Aorta (tissue), 5 donors: ENCODE data around the gene S100A1. TPM values are rescaled to one million over a fixed set of nuclear protein-coding genes. Genes with fewer than 3 reads are reported as not detected.

Experiments used
- ATAC-seq: fragments of 200-7000 bp; cut with Tn5 transposase; one replicate; pipeline ENCODE4 v1.9.1; 2022; ENCODE audit warnings: moderate library complexity; ENCODE audit not compliant: low FRiP score
- DNase-seq, 2 donors: peaks; one replicate each; pipeline ENCODE4 v3.0.0-alpha.2; 2020
- H3K27ac ChIP-seq, 2 donors: one replicate each; pipeline ENCODE4 v1.5.1; 2013; ENCODE audit warnings: low read length in 2 of 2, mild to moderate bottlenecking in 2 of 2, moderate library complexity in 2 of 2, control low read depth in 1 of 2, inconsistent platforms in 1 of 2, low read depth in 1 of 2
- H3K27me3 ChIP-seq, 2 donors: one replicate each; pipeline ENCODE4 v1.6.1; 2013; ENCODE audit warnings: control low read depth in 1 of 2, low read length in 1 of 2, mild to moderate bottlenecking in 1 of 2, moderate library complexity in 1 of 2; ENCODE audit not compliant: insufficient read depth in 2 of 2, control insufficient read depth in 1 of 2
- H3K36me3 ChIP-seq, 2 donors: one replicate each; pipeline ENCODE4 v1.6.1; 2013; ENCODE audit warnings: control low read depth in 1 of 2, low read length in 1 of 2, mild to moderate bottlenecking in 1 of 2; ENCODE audit not compliant: insufficient read depth in 2 of 2, control insufficient read depth in 1 of 2
- H3K4me1 ChIP-seq, 2 donors: one replicate each; pipeline ENCODE4 v1.6.1; 2013; ENCODE audit warnings: low read length in 2 of 2, control low read depth in 1 of 2, mild to moderate bottlenecking in 1 of 2, moderate library complexity in 1 of 2; ENCODE audit not compliant: insufficient read depth in 2 of 2, control insufficient read depth in 1 of 2
- H3K4me3 ChIP-seq, 2 donors: one replicate each; pipeline ENCODE4 v1.5.1; 2013; ENCODE audit warnings: low read length in 2 of 2, control low read depth in 1 of 2, mild to moderate bottlenecking in 1 of 2
- H3K9me3 ChIP-seq: one replicate; pipeline ENCODE4 v1.6.1; 2013; ENCODE audit warnings: mild to moderate bottlenecking, low read length; ENCODE audit not compliant: control insufficient read depth
- WGBS, 2 donors: extraction: QIAGEN DNeasy Blood & Tissue Kit; methylation state at CpG; one replicate each; pipeline ENCODE4 v1.1.7; 2013; 5-methylcytosine and 5-hydroxymethylcytosine counted together
- intact Hi-C, 2 donors: fragments of 100-400 bp; cut with DNase I; formaldehyde crosslinking; loops; one replicate each; pipeline versions ENCODE4 v1.14.2 to v1.15.0; 2022
- polyA plus RNA-seq, 2 donors: library from polyadenylated mRNA; stranded (reverse); fragments of 200-250 nt; gene quantifications; one replicate each; pipeline ENCODE4 v1.2.3, GENCODE V29; 2013
- total RNA-seq, 2 donors: library from RNA; stranded (reverse); fragmentation: NEBNext Ultra II Directional; extraction: Animal tissue kit (Norgen Biotek cat#: 25700); gene quantifications; one replicate each; pipeline ENCODE4 v1.2.1, GENCODE V29; 2021
- donor health status: healthy with polysubstance abuse.
- donor health status: Bipolar disorder and iron deficiency.
- donor health status: DM: no; HTN: no; CAD: no.
- donor health status: DM: no; HTN: no; CAD: no.
- donor health status: DM: yes; HTN: yes; CAD: no.

S100A1 gene
- total and polyA plus RNA-seq, 4 donors: 0.23 to 7.1 (median 0.69) TPM; not detected in 1

GRCh38 chr1:153649863-153650235 is 21.6 kb downstream of the S100A1 start:
- ATAC-seq: no peak
- 32 to 34% methylated on average over 2 of the region's 2 CpGs for WGBS, 2 donors
- H3K27ac ChIP-seq: no peak overlapping the region

GRCh38 chr1:153651771-153652170 is 23.5 kb downstream of the S100A1 start:
- no peaks in the 10 kb centered on the region for H3K27me3 ChIP-seq
- H3K4me3 ChIP-seq: no peak overlapping the region
- intact Hi-C loops: no loop called here
- H3K4me1 ChIP-seq: no peaks in the 10 kb centered on the region
- DNase-seq (peak in 1 of 2 donors; percentile 12), ATAC-seq (no peak)
- WGBS, 2 donors: 89 to 92% methylated on average over 1 of the region's 1 CpG
- no peaks in the 10 kb centered on the region for H3K9me3 ChIP-seq
- H3K27ac ChIP-seq: no peak overlapping the region
- no peaks in the 10 kb centered on the region for H3K36me3 ChIP-seq

More at GRCh38 chr1:153649863-153650235, 21.6 kb downstream of the S100A1 start:
- peaks cover 3% of the 10 kb centered on the region in 2 donors for H3K36me3 ChIP-seq
- no peaks in the 10 kb centered on the region for H3K27me3 ChIP-seq
- no peaks in the 10 kb centered on the region for H3K9me3 ChIP-seq
- DNase-seq: peak in 1 of 2 donors; percentile 78
- intact Hi-C loops: no loop called here
- H3K4me1 ChIP-seq: no peaks in the 10 kb centered on the region
- no peak overlapping the region for H3K4me3 ChIP-seq

GRCh38 chr1:153652805-153653500 is 24.7 kb downstream of the S100A1 start:
- Histone ChIP-seq H3K36me3 (no peaks in the 10 kb centered on the region), H3K4me1 (no peaks in the 10 kb centered on the region), H3K27me3 (no peaks in the 10 kb centered on the region), H3K27ac (no peak overlapping the region), H3K9me3 (no peaks in the 10 kb centered on the region), H3K4me3 (no peak overlapping the region)
- intact Hi-C loops: no loop called here
- peak in 1 of 2 donors; percentile 69 for DNase-seq
- 40 to 55% methylated on average over 3 of the region's 3 CpGs for WGBS, 2 donors
- no peak for ATAC-seq

GRCh38 chr1:153655333-153655732 is 27.1 kb downstream of the S100A1 start:
- WGBS, 2 donors: 81 to 92% methylated on average over 3 of the region's 3 CpGs
- no peak for ATAC-seq
- peak in 1 of 2 donors; percentile 14 for DNase-seq

GRCh38 chr1:153658400-153659174 is 30.4 kb downstream of the S100A1 start, which contains the start of gene SNAPIN:
SNAPIN (plus strand) TSS chr1:153658703; CDS start chr1:153658744, 41 bp downstream.
- Histone ChIP-seq H3K27ac (peak within 1 kb of the TSS in 1 of 2 donors; percentile 81), H3K9me3 (no peaks in the 10 kb centered on the region)
- 2 to 3% methylated on average over 52 to 53 of the region's 53 CpGs for WGBS, 2 donors

More at GRCh38 chr1:153655333-153655732, 27.1 kb downstream of the S100A1 start:
- no peaks in the 10 kb centered on the region for H3K4me1 ChIP-seq
- intact Hi-C loops: no loop called here
- no peaks in the 10 kb centered on the region for H3K27me3 ChIP-seq
- H3K36me3 ChIP-seq: no peaks in the 10 kb centered on the region
- no peak overlapping the region for H3K4me3 ChIP-seq
- no peaks in the 10 kb centered on the region for H3K9me3 ChIP-seq
- H3K27ac ChIP-seq: no peak overlapping the region

GRCh38 chr1:153659175-153659534 is 30.9 kb downstream of the S100A1 start:
- Histone ChIP-seq H3K27ac (peak overlapping the region in 1 of 2 donors; percentile 81), H3K9me3 (no peaks in the 10 kb centered on the region), H3K4me1 (no peaks in the 10 kb centered on the region), H3K27me3 (no peaks in the 10 kb centered on the region), H3K36me3 (peaks cover under 1 to 9% of the 10 kb centered on the region in 2 donors), H3K4me3 (peak overlapping the region; percentile 71 to 73)
- ATAC-seq (no peak), DNase-seq (no peak)
- WGBS, 2 donors: 28 to 32% methylated on average over 8 of the region's 8 CpGs
- intact Hi-C loops: no loop called here

More at GRCh38 chr1:153658400-153659174, 30.4 kb downstream of the S100A1 start, which contains the start of gene SNAPIN:
- Histone ChIP-seq H3K4me1 (no peaks in the 10 kb centered on the region), H3K27me3 (no peaks in the 10 kb centered on the region), H3K36me3 (peaks cover 0 to 9% of the 10 kb centered on the region in 2 donors), H3K4me3 (peak within 1 kb of the TSS; percentile 71 to 73)
- intact Hi-C loops: no loop called here
- DNase-seq: peak; percentile 96 to 98
- ATAC-seq: peak; percentile 98

- intact Hi-C loops: no loop called here
- H3K27ac ChIP-seq: no peak overlapping the region
- H3K4me1 ChIP-seq: no peaks in the 10 kb centered on the region
- H3K27me3 ChIP-seq: no peaks in the 10 kb centered on the region
- ATAC-seq: no peak
- no peak overlapping the region for H3K4me3 ChIP-seq
- WGBS, 2 donors: 65 to 69% methylated on average over 9 of the region's 9 CpGs
- H3K36me3 ChIP-seq: peaks cover 2 to 9% of the 10 kb centered on the region in 2 donors
- peak in 1 of 2 donors; percentile 32 for DNase-seq
- no peaks in the 10 kb centered on the region for H3K9me3 ChIP-seq
Measured at GRCh38 chr1:153659656-153660055, 31.4 kb downstream of the S100A1 start.

GRCh38 chr1:153661111-153661708 is 33.0 kb downstream of the S100A1 start:
- no peaks in the 10 kb centered on the region for H3K9me3 ChIP-seq
- H3K27ac ChIP-seq: no peak overlapping the region
- H3K27me3 ChIP-seq: no peaks in the 10 kb centered on the region
- H3K4me3 ChIP-seq: no peak overlapping the region
- peak in 1 of 2 donors; percentile 9 for DNase-seq
- peaks cover 9% of the 10 kb centered on the region in 2 donors for H3K36me3 ChIP-seq
- no peak for ATAC-seq
- no peaks in the 10 kb centered on the region for H3K4me1 ChIP-seq
- intact Hi-C loops: no loop called here
- WGBS, 2 donors: 53 to 57% methylated on average over 9 of the region's 9 CpGs
